GM15510 (cell line): Measurements from ENCODE around the gene NDUFB10.

Experiments used
- POLR2A ChIP-seq: IDR thresholded peaks from 3 replicates; pipeline ENCODE4 v1.6.1; 2011; ENCODE audit warnings: borderline replicate concordance; ENCODE audit not compliant: insufficient read length; ENCODE audit errors: extremely low read depth

The NDUFB10 gene

DNA sequence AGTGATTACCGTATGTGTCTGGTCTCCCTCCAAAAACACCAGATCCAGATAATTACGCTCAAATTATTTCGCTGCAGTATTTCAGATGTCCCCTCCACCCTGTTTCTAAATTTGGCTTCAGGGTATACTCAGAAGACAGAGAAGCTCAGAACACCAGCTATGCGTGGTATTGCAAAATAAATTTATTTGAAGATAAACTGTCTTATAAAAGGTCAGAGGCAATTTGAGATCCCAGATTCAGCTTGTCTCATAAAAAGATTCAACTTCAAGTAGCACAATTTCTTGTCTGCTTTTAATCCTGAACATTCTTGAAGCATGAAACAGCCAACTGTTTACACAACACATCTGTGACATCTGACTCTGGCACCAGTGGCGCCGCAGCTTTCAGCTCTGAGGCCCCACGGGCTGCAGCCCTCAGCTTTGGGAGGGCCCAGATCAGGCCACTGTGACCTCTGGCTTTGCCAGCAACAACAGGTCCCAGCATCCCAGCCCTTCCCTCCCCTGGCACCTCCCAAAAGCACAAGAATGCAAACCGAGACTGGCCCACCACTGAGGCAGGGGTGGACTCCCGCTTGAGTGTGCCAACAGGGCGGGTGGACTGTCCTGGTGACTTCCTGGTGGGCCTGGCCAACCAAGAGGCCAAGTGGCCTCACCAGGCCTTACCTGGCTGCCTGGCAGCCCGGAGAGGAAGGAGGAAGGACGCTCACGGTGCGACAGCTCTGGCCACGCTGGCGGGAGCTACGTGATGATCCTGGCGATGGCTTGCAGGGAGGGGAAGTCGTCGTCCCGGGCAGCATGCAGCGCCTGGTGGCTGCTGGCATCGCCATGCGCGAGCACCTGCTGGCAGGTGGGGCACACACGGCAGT, 38.4 kb downstream of the NDUFB10 start:
- TF ChIP-seq POLR2A = no peak

DNA sequence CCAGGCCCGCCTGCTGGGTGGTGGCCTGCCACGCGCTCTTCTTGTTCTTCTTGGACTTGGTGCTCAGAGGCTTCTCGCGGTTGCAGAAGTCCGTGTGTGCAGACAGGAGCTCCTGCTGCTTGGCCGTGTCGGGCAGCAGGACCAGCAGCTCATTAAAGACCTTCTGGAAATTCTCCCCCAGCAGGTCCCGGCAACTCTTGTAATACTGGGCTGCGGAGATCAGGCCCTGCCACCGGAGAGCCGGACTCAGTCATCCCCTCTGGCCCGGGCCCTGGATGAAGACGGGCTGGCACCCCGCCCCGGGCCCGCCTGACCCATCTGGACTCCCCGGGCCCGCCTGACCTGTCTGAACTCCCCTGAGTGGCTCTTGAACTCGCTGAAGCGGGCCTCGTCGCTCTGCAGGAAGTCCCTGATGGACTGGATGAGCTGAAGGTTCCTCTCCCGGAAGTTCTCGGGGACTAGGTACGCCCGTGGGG, 39.1 kb downstream of the NDUFB10 start:
- no peak for TF ChIP-seq POLR2A

DNA sequence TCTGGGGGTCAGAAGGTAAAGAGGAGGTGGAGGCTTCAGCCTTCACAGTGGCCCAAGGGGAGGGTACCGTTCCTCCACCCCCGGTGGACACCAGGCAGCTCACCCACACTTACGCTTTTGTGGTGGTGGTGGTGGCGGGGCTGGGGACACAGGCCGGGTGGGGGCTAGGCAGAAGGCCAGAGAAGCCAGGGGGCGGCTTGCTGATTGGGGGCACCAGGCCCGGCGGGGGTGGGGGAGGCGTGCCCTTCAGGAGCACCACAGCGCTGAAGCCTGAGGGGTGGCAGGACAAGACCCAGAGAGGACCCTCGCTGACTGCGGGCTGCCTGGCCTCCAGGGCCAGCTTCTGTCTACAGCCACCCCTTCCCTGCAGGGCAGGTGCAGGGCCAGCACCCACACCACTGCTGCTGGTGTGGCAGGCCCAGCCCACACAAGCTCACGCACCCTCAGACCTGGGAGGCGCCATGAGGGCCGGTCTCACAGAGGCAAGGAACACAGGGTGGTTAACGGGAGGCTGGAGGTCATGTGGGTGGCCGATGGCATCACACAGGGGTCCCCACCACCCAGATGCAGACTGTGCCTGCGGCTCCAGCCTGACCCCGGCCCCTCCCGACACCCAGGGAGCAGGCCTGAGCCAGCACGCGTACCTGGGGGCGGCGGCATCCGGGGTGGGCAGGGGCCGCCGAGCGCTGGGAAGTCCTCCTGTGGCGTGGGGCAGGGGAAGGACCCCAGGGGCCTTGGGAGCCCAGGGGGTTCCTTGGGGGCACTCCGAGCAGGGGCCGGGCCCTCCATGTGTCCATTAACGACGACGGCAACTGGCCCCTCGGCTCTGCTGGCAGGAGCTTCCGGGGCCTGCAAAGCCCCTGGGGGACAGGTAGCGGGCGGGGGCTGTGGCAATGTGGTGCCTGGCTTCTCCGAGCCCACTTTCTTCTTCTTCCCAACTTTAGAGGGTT, 39.8 kb downstream of the NDUFB10 start:
- no peak for TF ChIP-seq POLR2A

DNA sequence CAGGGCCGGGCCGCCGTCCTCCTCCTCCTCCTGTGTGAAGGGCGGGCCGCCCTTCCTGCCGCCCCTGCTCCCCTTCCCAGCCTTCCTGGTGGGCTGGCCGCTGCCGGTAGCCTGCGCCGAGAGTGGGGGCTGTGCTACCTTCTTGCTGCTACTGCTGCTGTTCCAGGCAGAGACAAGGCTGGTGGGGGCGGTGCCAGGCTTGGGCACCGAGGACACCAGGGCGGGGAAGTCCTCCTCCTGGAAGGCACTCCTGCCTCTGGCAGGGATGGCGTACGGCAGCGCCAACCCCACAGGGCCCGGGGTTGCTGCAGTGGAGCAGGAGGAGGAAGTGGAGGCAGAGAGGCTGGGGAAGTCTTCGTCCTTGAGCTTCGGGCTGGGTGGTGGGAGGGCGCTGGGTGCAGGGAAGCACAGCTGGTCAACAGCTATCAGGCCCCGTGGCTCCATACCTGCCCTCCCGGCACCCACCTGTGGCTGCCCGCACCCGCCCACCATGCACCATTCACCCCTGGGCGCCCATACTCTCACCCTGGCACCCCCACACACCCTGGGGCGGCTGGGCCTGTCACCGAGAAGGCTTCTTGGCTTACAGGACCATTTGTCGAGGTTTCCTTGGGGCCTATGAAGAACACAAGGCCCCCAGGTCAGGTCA, 40.7 kb downstream of the NDUFB10 start:
- TF ChIP-seq POLR2A = no peak

DNA sequence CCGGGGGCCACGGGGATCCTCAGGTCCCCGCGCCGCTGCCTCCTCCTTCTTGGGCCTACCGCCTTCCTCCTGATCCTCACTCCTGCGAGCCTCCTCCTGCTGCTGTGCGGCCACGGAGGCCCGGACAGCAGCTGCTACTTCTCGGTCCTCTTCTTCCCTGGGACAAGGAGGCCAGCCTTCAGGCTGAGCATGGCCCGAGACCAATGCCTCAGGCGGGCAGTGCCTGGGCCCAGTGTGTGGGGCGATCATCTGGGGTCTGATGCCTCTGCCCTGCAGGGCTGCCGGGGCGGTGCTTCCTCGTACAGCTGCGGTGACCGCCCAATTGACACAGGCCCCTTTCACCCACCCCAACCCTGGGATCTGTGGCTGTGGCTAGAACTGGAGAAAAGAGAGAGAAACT, 41.7 kb downstream of the NDUFB10 start:
- no peak for TF ChIP-seq POLR2A

DNA sequence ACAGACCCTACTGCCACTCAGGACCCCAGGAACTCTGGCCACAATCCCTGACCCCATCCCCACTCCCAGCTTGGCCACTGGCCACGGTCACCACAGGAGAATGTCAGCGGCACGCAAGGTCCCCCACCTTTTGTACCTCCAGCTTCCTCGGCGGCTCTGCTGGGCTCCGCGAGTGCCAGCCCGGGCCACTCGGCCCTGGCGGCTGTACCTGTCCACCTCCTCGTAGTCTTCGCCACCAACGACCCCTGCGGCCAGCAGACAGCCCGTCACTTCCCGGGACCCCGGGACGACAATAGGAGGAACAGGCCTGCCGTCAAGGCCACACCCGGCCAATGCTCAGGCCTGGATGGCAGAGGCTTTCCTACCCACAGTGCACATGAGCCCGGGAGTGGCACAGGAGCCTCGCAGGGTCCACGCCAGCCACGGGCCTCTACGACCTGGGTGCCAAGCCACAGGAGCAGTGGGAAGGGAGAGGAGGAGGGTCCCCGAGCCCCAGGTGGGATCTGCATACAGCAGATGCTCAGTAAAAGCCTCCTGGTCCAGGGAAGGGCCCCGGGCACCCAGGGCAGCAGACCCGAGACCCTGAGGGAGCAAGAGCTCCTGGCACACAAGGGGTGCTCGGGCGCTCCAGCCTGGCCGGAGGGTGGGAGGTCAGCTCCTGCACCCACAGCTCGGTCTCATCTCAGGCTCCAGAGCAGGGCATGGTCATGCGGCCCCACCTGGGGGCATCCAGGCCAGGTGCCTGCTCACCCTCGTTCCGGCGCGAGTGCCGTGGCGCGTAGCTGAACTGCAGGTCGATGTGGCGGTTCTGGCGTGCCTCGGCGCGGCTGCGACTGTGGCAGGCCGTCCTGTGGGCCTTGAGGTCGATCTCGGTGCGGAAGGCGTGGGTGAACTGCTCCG, 42.4 kb downstream of the NDUFB10 start:
- no peak for TF ChIP-seq POLR2A

DNA sequence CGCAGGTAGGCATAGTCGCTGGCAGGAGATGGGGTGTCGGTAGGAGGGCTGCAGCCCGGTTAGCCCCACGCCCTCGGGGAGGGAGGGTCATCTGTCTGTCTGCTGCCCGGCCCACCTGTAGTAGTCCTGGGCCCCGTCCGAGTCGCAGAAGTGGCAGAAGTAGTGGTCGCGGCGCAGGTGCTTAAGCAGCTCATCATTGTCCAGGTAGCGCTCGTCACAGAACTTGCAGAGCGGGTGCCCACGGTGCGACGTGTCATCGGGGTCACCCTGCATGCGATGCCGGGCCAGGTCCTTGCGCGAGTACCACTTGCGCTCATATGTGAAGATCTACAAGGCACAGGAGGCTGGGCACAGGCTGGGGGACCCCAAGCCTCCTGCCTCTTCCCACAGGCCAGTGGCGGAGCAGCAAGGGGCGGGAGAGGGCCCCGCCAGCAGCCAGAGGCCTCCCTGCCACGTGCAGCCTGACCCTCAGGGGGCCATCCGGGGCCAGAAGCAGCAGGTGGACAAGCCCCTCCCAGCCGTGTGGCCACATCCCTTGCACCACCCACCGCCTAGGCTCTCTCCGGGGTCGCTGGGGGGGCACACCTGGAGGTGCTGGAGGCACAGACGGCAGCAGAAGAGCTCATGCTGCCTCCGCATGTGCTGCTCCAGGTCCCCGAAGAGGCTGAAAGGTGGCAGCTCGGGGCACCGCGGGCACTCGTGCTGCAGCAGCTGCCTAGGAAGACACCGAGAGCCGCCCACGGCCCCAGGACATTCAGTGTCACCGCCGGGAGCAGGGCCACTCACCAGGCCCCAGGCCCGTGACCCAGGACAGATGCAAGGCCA, 43.3 kb downstream of the NDUFB10 start:
- no peak for TF ChIP-seq POLR2A

DNA sequence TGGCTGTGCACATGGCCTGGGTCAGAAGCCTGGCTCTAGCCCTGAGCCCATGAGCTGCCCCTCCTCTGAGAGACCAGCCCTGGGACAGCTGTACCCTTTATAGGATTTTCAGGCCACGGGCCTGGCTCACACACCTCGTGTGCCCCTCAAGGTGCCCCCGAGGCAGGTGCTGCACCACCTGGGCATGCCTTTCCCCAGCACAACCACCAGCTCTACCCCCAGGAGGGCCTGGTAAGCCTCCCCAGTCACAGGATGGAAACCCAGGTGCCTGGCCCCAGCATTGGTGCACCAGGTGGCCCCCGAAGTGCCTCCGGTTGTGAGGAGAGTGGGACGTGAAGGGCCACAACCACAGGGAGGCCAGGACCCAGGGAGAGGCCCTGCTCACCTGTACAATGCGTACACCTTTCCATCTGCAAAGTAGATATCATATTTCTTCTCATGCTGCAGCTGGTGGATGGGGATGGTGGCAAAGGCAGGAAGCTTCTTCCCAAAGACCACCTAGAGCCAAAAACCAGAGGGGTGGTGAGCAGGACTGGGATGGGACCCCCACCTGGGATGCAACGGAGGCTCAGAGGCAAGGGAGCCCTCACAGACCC, 44.0 kb downstream of the NDUFB10 start:
- TF ChIP-seq POLR2A = no peak

DNA sequence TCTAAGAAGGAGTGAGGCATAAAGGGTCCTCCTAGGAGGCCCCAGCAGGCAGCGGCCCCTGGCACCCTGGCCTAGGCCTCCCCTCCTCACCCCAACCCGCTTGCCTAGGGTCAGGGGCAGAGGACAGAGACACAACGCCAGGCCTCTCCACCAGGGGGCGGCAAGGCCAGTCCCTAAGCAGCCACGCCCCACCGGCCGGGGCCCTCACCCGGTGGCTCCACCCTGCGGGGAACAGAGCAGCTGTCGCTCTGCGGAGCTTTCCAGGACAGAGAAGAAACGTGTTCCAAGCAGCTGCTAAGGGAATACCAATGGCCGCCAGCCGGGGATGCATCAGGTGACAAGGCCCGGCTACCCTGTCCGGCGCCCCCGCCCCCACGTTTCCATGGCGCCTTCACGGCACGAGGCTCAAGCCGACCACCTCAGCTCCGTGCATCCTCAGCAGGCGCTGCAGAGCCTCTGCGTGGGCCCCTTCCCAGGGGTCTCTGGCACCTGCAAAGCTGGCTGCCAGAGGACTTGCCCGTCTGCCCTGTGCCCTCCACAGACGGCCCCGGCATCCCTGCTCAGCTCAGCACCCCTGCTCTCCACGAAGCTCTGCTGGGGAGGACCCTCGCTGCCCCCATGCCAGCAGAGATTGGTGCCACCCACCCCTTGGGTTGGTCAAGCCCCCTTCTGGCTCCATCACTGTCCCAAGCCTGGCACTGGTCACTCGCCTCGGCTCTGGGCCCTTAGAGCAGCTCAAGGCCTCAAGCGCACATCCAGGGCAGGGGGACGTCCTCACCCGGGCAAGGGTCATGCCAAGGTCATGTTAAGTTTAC, 44.7 kb downstream of the NDUFB10 start:
- TF ChIP-seq POLR2A = no peak

DNA sequence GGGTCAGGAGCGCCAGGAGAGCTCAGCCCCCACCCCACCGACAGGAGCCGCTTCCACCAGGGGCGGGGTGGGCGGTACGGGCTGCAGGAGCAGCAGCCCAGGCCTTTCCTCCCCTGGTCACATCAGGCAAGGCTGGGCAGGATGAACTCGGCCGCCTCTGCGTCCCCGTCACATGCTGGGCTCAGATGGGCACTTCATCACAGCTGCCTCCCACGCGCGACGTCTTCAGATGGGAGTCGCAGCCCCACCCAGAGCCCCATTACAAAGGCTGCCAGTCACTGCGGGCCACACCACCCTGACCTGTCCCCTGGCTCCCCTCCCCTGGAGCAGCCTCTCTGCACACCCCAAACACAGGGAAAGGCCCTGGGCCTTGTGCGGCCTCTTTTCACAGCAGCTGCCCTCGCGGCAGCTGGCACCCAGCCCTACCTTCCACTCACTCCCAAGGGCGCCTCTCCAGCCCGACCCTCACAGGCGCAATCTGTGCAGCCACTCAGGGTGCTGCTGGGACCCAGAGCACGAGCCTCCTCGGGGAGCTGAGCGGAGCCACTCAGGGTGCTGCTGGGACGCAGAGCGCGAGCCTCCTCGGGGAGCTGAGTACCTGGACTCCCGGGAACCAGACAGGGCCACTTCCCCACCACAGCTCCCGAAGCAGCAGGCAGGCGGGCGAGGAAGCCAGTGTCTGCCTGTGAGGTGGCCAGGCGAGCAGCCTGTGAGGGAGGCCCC, 45.6 kb downstream of the NDUFB10 start:
- no peak for TF ChIP-seq POLR2A

DNA sequence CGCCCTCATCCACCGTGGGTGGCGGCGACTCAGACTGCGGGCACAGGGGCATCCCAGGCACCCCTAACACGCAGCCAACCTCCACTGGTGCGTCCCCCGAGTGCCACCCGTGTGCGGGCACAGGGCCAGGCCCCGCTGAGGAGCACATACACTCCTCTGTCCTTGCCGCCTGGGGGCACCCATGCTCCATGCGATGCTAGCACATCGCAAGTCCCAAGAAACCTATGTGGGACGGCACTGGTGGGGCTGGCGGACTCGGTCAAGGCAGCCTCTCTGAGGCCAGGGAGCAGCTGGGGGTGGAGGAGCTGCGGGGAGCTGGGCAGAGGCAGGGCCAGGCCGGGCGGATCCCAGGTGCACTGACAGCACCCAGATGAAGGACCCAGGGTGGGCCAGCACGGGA, 46.3 kb downstream of the NDUFB10 start:
- no peak for TF ChIP-seq POLR2A
